Activated CD8-positive, alpha-beta memory T cell treated with anti-CD3 and anti-CD28 coated beads, Interleukin-2, amount 50 U/mL, for 24 hours (primary cell): ENCODE results near the gene NPTX1.

ENCODE experiments used
- DNase-seq: peaks from one replicate; pipeline ENCODE4 v3.0.0-alpha.2; 2020; ENCODE audit errors: extremely low read depth

The NPTX1 gene

DNA sequence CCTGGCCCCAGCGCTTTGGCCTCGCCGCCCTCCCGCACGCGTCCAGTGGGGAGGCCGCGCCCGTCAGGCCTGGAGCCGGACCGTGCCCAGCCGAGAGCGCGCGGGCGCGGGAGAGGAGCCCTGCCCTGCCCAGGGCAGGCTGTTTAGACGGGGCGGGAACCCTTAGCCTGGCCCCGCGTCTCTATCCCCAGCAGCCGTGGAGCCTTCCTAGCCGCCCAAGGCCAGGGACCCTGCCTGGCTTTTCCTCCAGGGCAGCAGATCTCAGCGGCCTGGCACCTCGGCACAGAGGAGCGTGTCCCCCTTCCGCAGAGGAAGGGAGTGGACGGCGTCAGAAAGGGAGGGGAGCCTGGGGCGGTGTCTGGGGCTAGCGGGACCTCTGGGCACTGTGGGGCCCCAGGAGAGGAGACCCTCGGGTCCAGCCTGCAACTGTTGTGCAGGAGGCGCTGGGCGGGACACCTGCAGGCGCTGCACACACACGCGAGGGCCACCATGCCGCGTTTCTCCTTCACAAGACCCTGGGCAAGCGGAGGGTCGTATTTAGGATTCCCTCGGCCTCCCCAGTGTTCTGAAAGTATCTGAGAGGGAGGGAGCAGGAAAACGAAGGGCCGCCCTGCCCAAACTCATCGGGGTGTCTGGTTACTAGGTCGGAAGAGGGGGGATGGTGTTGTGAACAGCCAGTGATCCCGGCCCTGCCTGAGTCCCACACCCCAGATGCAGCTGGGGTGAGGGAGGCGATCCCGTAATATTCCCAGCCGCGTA, 2.3 kb upstream of the NPTX1 start:
- no peak for DNase-seq

DNA sequence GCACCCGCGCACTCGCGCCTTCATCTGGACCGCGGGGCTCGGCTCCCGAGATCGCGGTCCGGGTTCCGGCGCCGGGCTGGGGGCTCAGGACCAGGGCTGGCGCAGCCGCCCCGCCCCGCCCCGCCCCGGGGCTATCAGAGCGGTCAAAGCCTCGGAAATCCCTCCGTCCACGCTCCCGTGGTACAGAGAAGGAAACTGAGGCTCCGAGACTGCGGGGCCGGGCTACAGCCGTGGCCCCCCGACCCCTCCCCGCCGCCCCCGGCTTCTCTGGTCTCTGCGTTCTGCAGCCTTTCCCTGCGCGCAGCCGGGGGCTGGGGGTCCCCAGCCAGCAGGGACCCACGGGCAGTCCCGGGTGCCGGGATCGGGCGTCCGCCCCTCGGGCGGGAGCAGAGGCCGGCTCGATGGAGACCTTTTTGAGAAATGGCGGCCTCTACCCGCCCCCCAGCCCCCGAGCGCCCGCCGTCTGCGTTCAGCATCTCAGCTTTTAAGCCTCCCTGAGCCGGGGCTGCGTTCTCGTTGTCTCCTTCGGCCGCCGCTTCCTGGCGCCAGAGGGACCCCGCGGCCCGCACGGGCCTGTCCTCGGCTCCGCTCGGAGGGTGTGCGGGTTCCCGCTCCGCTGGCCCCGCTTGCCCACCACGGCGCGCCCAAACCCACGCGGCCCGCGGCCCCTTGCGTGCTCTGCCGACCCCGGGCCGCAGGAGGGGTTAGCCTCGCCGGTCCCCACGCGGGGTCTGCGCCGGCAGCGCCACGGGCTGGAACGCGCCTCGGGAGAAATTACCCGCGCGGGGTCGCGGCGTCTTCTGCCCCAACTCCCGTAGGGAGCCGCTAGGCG, 1.5 kb upstream of the NPTX1 start:
- DNase-seq: no peak

DNA sequence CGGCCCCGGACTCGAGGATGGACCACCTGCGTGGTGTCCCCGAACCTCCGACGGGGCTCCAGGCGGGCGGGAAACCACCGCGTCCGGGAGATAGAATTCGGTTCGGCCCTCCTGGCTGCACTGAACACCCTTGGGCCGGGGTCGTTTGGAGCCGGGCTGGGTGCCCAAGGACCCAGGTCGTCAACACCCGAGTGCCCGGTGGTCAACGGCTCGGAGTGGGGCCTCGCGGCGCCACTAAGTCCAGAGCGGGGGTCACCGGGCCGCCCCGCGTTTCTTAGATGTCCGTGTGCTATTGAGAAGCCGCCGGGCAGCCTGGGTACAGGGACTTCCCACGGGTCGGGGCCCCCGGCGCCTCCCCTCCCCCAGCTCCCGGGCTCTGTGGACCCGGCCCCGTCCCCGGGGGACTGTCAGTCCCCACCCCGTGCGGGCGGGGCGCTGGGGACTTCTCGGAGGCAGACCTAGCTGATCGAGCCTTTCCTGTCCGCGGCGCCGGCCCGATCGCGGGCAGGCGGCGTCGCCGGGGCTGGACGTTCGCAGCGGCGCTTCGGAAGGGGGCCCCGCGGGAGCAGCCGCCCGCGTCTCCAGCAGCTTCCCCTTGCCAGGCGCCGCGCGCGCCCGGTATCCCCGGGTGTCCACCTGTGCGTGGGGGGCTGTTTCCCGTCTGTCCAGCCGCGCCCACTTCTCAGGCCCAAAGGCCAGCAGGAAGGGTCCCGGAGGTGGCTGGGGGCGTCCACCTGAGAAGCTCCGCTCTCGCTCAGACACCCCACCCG, 655 bp upstream of the NPTX1 start:
- DNase-seq: no peak

DNA sequence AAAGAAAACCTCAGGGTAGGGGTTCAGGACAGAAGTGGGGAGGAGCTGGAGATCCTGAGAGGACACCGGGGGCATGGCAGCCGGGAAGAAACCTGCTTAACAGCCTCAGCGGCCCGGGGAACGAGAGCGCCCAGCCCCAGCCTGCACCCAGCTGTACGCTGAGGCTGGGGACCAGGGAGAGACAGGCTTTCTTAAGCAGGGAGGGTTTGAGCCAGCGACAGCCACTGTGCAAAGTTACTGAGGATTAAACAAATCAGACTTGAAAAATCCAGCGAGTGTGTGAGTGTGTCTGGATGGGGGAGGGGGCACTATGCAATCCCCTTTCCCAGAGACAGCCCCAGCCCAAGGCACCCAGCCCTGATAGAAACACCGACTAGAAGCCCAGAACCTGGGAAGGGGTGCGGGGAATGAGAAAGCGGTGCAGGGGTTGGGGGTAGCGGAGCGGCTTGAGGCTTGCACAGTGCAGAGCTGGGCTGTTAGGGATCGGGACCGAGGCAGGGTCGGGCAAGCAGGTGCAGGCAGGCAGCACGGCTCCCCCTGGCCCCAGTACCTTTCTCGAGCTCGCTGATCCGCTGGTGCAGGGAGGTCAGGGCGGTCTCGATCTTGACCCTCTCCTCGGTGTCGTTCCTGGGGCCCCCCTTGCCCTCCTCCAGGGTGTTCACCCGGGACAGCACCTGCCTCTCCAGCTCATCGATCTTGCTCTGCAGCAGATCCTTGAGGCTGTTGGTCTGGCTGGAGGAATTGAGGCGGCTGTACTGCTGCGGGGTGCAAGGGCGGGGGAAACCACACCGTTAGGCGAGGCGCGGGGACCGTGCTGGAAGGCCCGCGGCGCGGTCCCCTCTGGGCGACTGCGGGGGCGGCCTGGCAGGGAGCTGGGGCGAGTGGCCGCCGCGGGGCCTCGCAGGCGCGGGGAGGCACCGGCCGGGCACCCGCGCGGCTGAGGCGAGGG, 1.2 kb downstream of the NPTX1 start:
- DNase-seq: no peak

DNA sequence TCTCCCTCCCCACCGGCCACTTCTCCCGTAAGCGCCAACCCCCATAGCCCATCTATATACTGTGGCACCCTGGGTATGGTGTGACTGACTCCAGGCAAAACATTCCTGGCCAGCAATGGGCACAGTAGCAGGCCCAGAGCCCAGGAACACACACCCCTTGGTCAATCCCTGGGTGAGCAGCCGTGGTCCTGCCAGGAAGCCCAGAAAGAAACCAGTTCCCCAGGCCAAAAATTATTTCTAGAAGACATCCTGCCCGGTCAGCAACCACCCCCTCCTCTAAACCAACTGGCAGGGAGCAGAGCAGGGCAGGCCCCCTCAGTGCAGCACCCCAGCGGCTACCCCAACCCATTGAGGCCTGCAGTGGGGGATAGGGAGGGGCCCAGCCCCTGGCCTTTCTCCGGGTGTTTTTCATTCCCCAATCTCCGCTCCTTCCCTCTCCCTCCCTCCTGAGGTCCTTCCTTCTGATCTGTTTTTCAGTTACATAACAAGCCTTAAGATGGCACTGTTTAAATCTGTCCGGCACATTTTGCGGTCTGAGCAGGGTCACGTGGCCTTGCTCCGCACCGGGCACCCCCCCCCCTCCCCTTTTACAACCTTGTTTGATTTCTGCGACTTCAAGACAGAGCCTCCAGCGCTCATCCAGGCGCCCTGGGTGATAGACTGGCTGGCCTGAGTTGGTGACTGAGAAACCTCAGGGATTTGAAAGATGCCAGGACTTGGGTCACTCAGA, 2.0 kb downstream of the NPTX1 start:
- DNase-seq: no peak

DNA sequence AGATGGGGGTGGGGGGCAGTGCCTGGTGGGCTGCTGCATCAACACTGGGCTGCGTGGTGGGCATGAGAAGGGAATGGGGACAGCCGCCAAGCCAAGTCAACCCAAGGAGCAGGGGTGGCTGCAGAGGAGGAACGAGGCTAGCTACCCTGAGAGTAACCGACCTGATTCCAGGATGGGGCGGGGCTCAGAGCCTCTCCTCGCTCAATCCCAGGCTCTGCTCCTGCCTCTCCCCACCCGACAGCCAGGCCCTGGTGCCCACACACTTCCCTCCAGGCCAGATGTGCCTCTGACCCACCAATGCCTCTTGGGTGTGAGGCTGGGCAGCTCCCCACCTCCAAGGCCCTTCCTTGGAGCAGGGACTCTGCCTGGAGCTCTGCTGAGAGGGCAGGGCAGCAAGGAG, 2.7 kb downstream of the NPTX1 start:
- no peak for DNase-seq

DNA sequence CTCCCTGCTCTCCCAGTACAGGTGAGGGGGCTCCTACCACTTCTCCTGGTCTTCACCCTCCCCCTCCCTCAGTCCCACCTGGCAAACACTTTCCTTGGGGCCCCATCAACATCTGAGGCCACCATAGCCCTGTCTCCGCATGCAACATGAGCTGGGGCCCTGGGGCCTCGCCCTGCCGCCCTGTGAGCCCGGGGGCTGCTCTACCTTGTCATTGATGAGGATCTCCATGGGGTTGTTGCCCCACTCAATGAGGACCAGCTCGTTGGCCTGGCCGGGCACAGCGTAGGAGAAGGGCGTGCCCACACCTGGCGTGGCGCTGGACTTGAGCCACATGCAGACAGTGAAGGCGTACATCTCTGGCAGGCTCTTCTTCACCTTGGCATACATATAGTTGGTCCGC, 3.4 kb downstream of the NPTX1 start:
- no peak for DNase-seq

DNA sequence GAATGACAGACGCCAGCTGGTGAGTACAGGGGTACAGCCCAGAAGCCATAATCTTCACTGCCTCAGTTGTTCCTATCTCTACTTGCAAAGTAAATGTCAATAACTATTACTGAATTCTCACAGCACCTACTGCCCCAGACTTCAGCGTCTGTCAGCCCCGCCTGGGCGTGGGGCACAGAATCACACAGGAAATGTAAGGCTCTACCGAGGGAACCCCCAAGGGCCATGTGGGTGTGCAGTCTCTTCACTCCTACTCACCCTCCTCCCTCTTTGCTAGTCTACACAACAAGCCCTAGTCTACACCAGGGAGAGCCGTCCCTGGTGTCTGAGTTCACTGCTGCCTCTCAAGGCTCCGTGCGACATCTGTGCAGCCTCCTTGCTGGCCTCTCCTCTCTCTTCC, 4.5 kb downstream of the NPTX1 start:
- DNase-seq: no peak

DNA sequence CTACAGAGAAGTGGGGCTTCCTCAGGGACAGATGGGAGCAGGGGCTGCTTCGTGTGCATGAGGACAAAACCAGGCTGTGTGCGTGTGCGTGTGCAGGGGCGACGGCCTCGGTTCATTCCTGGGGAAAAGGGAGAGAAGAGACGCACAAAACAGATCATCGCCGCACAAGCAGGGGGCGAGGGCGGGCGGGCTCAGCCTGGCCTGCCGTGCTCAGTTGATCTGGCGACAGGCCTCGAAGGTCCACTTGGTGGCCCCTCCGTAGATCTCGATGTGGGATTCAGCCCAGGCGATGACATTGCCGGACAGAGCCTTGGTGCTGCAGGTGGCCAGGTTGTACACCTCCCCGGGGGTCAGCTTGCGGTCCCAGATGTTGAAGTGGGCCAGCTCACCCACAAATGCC, 5.8 kb downstream of the NPTX1 start:
- no peak for DNase-seq

DNA sequence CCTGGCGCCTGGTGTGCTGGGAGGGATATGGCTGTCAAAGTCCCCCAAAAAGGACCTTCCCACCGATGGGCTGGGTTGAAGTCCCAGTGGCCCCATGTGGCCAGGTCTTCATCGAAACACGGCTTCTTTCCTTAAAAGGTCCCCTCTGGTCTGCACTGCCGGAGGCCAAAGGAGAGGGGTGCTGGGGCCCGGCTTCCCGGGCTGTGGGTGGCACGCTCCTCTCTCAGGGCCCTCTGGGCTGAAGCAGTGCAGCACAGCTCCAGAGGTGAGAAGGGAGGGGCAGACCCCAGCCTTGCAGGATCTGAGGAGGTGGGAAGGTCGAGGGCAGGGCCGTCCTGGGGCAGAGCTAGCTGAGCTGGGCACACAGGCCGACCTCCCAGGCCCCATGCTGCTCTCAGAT, 6.7 kb downstream of the NPTX1 start:
- DNase-seq: no peak

DNA sequence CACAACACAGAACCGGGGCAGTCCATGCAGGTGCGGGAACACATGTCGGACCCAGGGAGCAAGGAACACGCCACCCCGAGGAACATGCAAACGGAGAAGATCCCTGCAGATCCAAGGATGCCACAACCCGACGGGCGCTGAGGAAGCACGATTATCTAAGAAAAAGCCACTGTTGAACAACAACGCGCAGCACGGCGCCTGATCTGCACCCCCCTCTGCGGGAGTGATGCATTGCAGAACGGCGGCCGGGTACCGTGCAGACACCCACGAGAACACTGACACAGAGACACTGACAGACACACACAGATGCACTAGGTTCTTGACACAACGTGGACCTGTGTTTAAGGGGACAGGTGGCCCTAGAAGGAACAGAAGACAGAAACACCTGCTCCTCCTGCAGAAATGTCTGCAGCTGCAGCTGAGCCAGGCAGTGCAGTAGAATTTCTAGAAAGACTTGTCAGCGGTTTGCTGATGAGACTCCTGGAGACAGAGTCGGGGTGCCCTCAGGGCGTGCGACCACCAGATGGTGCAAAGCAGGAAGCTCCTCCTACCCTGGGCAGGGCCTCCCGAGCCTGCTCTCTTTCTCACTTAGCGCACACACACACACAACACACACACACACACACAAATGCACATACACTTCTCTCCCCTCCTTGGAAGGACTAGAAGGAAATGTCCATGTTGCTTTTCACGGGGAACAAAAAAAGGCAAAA, 7.5 kb downstream of the NPTX1 start:
- no peak for DNase-seq

DNA sequence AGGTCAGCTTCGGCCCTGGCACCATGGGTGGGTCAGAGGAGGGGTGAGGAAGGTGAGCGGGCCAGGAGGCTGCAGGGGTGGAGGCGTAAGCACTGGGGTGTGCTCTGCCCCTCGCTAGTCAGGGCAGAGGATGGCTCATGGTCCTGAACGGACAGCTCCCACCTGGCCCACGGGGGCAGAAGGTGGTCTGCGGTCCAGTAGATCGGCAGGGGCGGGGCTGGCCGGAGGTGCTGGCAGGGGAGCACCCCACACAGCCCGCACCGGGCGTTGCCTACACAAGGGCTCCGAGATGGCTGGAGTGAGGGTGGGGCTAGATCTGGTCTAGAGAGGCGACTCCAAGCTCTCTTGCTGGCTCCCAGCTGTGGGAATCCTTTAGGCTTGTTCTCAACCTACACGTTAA, 8.2 kb downstream of the NPTX1 start:
- DNase-seq: no peak

DNA sequence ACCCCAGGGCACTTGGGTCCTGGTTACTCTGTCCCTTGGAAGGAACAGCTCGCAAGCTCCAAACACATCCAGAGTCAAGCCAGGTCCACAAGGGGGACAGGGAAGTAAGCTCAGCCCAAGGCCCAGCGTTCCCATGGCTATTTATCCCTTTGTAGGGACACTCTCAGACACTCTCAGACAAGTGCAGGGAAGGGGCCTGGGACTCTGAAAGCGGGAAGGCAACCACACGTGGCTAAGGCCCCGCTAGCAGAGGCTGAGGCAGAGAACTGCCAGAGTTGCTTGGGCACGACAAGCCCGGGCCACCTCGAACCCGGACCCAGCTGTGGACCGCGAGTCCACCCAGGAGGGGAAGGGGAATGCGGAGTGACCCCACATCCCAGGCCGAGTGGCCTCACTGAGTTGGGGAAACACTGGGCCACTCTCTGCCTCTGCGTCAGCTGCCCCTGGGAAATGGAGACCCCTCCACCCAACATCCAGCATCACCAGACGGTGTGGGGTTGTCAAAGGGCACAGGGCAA, 10.2 kb downstream of the NPTX1 start:
- DNase-seq: no peak

DNA sequence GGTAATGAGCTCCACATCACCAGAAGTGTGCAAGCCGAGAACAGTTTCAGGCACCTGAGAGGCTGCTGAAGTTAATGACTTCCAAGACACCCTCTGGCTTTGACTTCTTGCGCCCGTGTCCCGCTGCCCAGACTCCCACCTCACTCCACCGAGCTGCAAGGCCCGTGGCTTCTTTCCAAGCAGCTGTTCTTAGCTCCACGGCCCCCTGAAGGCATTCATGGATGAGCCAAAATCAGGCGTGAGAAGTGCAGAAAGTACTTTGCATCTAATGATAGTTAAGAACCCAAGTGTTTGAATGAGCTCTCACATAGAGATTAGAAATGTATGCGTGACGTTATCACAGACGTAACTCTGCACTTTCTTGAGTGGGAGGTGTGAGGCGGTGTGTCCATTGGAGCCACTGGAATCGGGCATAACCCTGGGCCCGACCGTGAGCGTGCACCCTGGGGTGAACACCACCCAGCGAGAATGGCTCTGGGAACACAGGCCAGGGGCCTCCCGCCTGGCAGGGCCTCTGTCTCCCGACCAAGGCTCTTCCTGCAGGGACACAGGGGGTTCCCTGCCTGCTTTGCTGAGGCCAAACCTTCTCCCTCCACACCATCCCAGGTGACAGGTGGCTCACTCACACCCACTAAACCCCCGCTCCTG, 11.0 kb downstream of the NPTX1 start:
- no peak for DNase-seq

DNA sequence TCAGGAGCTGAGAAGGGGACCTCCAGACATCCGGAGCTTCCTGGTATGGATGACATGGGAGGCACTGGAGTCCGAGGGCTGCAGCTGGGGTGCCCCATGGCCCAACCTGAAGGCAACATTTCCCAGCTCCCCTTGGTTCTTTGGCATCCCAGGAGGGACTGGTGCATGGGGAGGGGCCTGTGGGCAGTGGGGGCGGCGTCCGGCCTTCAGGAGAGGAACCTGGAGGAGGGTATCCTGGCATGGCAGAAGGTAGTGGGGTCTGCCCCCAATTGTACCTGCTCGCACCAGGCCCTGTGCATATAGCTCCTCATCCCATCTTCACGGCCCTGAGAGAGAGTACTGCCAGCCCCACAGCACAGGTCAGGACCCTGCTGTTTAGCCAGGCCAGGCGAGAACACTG, 11.9 kb downstream of the NPTX1 start:
- no peak for DNase-seq

DNA sequence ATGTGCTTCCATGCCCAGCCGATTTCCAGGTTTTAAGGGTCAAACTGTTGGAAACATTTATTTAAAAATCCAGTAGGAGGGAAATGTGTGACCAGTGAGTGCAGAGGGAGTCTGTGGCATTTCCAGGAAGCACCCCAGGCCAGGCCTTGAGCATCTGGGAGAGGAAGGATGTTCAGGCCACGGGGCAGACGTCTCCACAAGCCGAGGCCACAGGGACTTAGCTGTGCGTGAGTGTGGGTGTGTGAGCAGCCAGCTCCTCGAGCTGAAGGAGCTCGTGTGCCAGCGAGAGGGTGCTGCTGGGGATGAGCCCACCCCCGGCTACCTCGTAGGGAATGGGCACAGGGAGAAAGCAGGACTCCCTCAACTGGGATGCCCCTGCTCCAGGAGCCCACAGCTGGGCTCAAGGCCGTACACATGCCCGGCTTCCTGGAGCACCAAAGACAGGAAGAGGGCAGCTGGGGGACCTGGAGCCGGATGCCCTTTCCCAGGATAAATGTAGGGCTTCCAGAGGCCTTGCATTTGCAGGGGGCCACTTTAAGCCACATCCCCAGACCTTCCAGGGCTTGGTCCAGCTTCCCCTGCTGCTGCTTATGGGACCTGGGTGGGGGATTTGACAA, 12.5 kb downstream of the NPTX1 start:
- DNase-seq: no peak

DNA sequence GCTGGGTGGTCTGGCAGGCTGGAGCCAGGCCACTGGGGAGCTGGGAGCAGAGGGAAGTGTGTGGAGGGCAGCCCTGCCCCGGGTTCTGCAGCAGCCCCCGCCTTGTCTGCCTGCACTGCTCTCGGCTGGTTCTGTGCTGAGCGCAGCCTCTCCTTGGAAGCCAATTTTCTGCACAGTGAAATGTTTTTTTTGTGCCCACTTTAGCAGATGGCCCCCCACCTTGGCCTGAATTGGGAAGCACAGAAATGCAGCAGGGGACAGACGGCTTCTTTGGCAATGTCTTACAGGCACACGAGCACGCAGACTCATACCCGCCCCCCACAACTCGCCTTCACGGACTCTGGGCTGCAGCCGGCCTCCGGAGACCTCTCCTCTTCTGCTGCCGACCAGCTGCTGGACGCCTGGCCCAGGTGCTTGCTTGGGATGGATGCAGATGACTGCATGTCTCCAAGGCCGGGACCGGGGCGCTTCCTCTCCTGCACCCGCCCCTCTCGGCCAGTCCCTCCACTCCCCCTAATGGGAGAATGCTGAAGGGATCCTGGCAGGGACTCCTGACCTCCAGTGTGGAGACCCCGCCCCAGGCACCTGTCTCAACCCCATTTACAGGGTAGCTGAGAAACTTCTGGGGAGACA, 14.8 kb downstream of the NPTX1 start:
- no peak for DNase-seq

DNA sequence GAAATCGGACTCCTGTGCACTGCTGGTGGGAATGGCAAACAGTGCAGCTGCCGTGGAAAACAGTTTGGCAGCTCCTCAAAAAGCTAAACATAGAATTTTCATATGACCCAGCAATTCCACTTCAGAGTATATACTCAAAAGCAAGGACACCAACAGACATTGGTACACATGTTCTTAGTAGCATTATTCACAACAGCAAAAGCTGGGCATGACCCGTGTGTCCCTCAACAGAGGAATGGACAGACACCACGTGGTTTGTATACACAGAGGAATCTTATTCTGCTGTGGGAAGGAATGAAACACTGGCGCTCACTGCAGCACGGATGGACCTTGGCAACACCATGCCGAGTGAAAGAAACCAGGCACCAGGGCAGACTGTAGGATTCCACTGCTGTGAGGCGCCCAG, 16.0 kb downstream of the NPTX1 start:
- no peak for DNase-seq
